ENCODE data around the gene FMN2. TPM values are rescaled to one million over a fixed set of nuclear protein-coding genes. Genes with fewer than 3 reads are reported as not detected.

The FMN2 gene
- total RNA-seq, 1 experiment from 2014 or later: 4.6 TPM

DNA sequence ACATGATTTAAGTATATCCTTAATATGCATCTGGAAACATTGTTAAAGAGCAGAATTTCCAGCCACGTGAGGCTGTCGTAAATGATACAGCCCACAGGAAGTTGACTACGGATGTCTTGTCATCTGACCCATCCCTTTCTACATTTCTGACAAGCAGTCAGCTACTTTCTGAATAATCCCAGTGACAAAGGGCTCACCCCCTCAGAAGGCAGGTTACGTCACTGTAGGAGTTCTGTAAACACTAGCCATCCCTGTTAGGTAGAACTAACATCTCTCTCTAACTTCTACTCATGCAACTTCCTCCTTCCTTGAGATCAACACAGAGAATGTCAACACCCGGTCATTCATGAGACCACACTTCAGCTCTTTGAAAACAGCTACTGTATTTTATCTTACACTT is 261.1 kb downstream of the FMN2 start:
- intact Hi-C loops (cut with micrococcal nuclease): no loop called here
- CTCF ChIA-PET: no interaction called here

GRCh38 chr1:240356568-240356967 is 264.9 kb downstream of the FMN2 start:
- POLR2A ChIA-PET (ENCODE audit: unreplicated experiment): no interaction called here
- Histone ChIP-seq H2AFZ (ENCODE audit: low read length) (no peak overlapping the region), H3F3A (ENCODE audit: low read length, unreplicated experiment) (no peaks in the 10 kb centered on the region), H3K4me3 (ENCODE audit: low read length) (no peak overlapping the region), H3K4me1 (ENCODE audit: insufficient read depth, low read length) (peaks cover 3% of the 10 kb centered on the region; the same call in 1 of the 2 replicates), H3K79me2 (ENCODE audit: low read length) (no peaks in the 10 kb centered on the region), H3K27me3 (ENCODE audit: low read length) (no peaks in the 10 kb centered on the region), H4K20me1 (ENCODE audit: low read length) (no peaks in the 10 kb centered on the region), H3K9me3 (ENCODE audit: low read length) (no peaks in the 10 kb centered on the region), H3K36me3 (ENCODE audit: low read depth, low read length) (no peaks in the 10 kb centered on the region), H3K9ac (ENCODE audit: low read length) (no peak overlapping the region), H3K27ac (ENCODE audit: low read length) (no peak overlapping the region), H3K9me2 (replicated peaks; ENCODE audit: low read length) (no peaks in the 10 kb centered on the region), H3K4me2 (ENCODE audit: low read length) (no peak overlapping the region)
- TF ChIP-seq EZH2phosphoT487 (IDR thresholded peaks at IDR 0.05; ENCODE audit: borderline replicate concordance, low read length) (no peak), EZH2 (IDR thresholded peaks at IDR 0.05; ENCODE audit: low read length, unreplicated experiment) (no peak)
- CTCF ChIA-PET: no interaction called here
- intact Hi-C loops (cut with micrococcal nuclease): no loop called here
- DNase-seq (no peak), ATAC-seq (no peak)
- BruUV-seq (replicated peaks): no TSS peak

More for the DNA sequence above, 261.1 kb downstream of the FMN2 start:
- Histone ChIP-seq H3K4me2 (ENCODE audit: low read length) (no peak overlapping the region), H2AFZ (ENCODE audit: low read length) (no peak overlapping the region), H3K27ac (ENCODE audit: low read length) (no peak overlapping the region), H3K4me1 (ENCODE audit: insufficient read depth, low read length) (peaks cover 13% of the 10 kb centered on the region), H3K27me3 (ENCODE audit: low read length) (no peaks in the 10 kb centered on the region), H3K4me3 (ENCODE audit: low read length) (no peak overlapping the region), H3K36me3 (ENCODE audit: low read depth, low read length) (no peaks in the 10 kb centered on the region), H3K79me2 (ENCODE audit: low read length) (no peaks in the 10 kb centered on the region), H4K20me1 (ENCODE audit: low read length) (no peaks in the 10 kb centered on the region), H3K9ac (ENCODE audit: low read length) (no peak overlapping the region), H3K9me3 (ENCODE audit: low read length) (no peaks in the 10 kb centered on the region), H3K9me2 (replicated peaks; ENCODE audit: low read length) (no peaks in the 10 kb centered on the region), H3F3A (ENCODE audit: low read length, unreplicated experiment) (no peaks in the 10 kb centered on the region)
- TF ChIP-seq EZH2phosphoT487 (IDR thresholded peaks at IDR 0.05; ENCODE audit: borderline replicate concordance, low read length) (no peak), EZH2 (IDR thresholded peaks at IDR 0.05; ENCODE audit: low read length, unreplicated experiment) (no peak)
- TF ChIP-seq, protein P1, sequence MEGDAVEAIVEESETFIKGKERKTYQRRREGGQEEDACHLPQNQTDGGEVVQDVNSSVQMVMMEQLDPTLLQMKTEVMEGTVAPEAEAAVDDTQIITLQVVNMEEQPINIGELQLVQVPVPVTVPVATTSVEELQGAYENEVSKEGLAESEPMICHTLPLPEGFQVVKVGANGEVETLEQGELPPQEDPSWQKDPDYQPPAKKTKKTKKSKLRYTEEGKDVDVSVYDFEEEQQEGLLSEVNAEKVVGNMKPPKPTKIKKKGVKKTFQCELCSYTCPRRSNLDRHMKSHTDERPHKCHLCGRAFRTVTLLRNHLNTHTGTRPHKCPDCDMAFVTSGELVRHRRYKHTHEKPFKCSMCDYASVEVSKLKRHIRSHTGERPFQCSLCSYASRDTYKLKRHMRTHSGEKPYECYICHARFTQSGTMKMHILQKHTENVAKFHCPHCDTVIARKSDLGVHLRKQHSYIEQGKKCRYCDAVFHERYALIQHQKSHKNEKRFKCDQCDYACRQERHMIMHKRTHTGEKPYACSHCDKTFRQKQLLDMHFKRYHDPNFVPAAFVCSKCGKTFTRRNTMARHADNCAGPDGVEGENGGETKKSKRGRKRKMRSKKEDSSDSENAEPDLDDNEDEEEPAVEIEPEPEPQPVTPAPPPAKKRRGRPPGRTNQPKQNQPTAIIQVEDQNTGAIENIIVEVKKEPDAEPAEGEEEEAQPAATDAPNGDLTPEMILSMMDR (conservative IDR thresholded peaks at IDR 0.05; ENCODE audit: low read depth, low read length): no peak
- POLR2A ChIA-PET (ENCODE audit: unreplicated experiment): no interaction called here
- DNase-seq: peak; percentile 46
- no peak for ATAC-seq
- no TSS peak for BruUV-seq (replicated peaks)

GRCh38 chr1:240362046-240362445 is 270.4 kb downstream of the FMN2 start:
- H3K9me3 ChIP-seq (ENCODE audit: low read length): no peaks in the 10 kb centered on the region
- H3K9me2 ChIP-seq (replicated peaks; ENCODE audit: low read length): no peaks in the 10 kb centered on the region
- H3K27ac ChIP-seq (ENCODE audit: low read length): no peak overlapping the region
- TF ChIP-seq, protein P1 (conservative IDR thresholded peaks at IDR 0.05; ENCODE audit: low read depth, low read length): no peak
- no peak for TF ChIP-seq EZH2 (IDR thresholded peaks at IDR 0.05; ENCODE audit: low read length, unreplicated experiment)
- no peak for TF ChIP-seq EZH2phosphoT487 (IDR thresholded peaks at IDR 0.05; ENCODE audit: borderline replicate concordance, low read length)
- POLR2A ChIA-PET (ENCODE audit: unreplicated experiment): interaction anchor here (0.6 kb wide), 1 partner anchor 74 kb away, joined by 4 read pairs; no protein-coding TSS in a partner anchor
- no peaks in the 10 kb centered on the region for H4K20me1 ChIP-seq (ENCODE audit: low read length)
- H3K27me3 ChIP-seq (ENCODE audit: low read length): no peaks in the 10 kb centered on the region
- H3K4me1 ChIP-seq (ENCODE audit: insufficient read depth, low read length): no peaks in the 10 kb centered on the region
- H3K9ac ChIP-seq (ENCODE audit: low read length): no peak overlapping the region
- intact Hi-C loops (cut with micrococcal nuclease): no loop called here
- H3K4me3 ChIP-seq (ENCODE audit: low read length): no peak overlapping the region
- H3K79me2 ChIP-seq (ENCODE audit: low read length): no peaks in the 10 kb centered on the region
- no peak overlapping the region for H3K4me2 ChIP-seq (ENCODE audit: low read length)
- DNase-seq (no peak), ATAC-seq (no peak)
- no peaks in the 10 kb centered on the region for H3K36me3 ChIP-seq (ENCODE audit: low read depth, low read length)
- no TSS peak for BruUV-seq (replicated peaks)
- no peaks in the 10 kb centered on the region for H3F3A ChIP-seq (ENCODE audit: low read length, unreplicated experiment)
- H2AFZ ChIP-seq (ENCODE audit: low read length): no peak overlapping the region
- CTCF ChIA-PET: no interaction called here

Measured in PC-3 (cell line).